Activated gamma-delta T cell treated with anti-CD3 and anti-CD28 coated beads, Interleukin-2, amount 50 U/mL, for 16 hours (primary cell): ENCODE results near the gene CIAPIN1.
"Not testable (repeated sequence)": the region's sequence is repeated elsewhere in the genome, so short reads cannot be mapped to it uniquely, and the experiment has no call there.

Experiments
- DNase-seq: peaks from one replicate; pipeline ENCODE4 v3.0.0-alpha.2; 2020; ENCODE audit warnings: low read depth

CIAPIN1 gene

DNA sequence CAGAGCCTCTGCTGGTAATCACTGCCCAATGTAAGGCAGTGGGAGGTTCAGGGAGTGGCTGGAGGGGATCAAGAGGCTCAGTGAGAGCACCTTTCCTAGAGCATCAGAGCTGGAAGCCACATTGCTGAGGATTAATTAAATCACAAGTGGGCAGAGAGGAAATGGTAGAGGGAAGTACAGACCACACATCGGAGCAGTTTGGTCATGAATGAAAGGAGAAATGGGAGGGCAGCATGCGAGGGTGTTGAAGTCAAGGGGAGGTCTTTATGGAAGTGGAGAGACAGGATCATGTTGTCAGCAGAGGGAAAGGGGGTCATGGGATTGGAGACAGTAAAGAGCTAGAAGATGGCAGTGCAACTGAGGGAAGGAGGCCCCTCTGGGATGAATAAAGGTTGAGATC is 40.3 kb downstream of the CIAPIN1 start:
- no peak for DNase-seq

DNA sequence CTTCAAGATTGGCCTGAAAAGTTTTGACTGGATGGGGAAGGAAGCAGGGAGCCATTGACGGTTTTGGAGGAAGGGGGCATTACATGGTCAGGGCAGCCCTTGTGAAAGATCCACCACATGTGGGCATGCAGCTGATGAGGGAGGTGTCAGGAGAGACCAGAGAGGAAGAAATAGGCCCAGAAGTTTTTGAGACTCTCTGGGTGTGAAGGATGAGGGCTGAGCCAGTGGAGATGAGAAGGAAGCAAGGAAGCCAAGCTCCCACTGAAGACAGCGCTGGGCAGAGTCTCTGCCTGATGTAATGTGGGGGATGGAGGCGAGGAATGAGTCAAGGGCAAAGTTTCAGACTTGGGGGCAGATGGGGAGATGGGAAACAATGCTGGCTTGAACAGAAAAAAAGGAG is 42.1 kb downstream of the CIAPIN1 start:
- no peak for DNase-seq

DNA sequence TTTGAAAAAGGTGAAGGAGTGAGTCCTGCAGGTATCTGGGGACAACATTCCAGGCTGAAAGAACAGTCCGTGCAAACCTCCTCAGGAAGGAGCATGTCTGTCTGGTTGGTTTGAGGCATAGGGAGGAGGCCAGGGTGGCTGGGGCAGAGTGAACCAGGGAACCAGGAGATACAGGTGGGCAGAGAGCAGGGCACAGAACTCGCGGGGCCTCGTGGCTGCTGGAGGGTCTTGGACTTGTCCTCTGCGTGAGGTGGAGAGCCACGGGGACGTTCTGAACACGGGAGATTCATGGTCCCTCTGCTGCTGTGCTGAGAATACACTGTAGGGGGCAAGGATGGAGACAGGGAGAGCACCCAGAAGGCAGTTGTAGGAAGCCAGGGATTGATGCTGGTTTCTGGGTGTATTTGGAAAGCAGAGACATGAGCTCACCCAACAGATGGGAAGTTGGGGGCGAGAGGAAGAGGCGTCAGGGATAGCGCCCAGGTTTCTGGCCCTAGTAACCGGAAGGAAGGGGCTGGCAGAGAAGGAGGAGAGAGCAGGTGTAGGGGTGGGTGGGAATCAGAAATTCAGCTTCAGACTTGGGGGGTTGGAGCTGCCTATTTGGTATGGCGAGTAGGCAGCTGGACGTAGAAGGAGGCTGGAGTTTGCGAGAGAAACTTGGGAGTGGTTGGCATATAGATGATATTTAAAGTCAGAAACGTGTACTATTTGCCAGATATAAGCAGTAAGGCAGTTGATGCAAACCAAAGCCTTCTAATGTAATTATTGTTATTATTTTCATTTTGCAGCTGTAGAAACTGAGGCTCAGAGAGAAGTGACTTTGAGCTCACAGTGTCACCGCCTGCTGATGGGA is 43.0 kb downstream of the CIAPIN1 start, which contains the start of gene CCL17:
Gene CCL17, plus strand, starts transcription at position 803 of the 853 bp plus-strand sequence. CDS start 9,166 bp downstream, outside the sequence.
- no peak for DNase-seq

DNA sequence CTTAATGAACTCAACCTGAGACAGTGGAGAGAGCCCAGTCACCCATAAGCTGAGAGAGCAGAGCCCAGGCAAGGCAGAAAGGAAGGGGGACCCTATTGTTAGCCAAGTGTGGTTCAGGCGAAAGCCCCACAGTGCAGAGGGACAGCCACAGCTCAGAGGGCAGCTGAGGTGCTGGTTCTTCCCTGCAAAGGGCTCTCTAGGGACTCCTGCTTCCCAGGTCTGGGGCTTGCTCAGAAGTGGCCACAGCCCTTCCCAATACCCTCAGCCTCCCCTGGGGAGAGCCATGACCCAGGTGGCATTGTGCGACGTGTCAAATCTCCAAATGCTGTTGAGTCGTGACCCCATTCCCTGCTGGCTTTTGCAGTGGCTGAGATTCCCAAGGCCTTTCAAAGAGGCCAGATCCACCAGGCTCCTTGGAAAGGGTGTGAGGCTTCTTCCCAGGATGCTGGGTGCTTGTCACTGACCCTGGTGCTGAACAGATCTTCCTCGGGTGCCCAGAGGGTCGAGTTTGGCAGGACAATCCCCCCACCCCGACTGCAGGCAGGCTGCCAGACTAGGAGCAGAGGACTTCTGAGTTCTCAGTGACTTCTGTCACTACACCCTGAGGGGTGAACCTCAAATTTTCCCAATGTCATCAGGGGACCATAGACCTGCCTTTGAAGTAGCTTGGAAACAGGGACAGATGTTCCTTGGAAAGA is 45.1 kb downstream of the CIAPIN1 start:
- no peak for DNase-seq

DNA sequence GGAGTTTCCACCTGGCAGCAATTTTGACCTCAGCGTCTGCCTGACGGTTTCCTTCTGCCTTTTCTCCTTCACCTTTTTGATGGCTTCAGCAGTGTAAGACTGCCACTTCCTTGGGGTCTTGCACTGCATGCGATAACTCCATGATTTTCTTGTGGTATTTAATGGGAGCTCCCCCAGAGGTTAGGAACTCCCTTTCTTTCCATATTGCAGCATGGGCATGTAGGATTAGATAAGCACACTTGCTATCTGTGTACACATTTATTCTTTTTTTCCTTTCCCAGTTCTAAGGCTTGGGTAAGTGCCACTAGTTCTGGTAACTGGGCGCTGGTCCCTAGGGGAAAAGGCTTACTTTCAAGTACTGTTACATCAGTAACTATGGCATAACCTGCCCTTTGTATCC is 49.7 kb downstream of the CIAPIN1 start:
- DNase-seq = not testable (repeated sequence)

DNA sequence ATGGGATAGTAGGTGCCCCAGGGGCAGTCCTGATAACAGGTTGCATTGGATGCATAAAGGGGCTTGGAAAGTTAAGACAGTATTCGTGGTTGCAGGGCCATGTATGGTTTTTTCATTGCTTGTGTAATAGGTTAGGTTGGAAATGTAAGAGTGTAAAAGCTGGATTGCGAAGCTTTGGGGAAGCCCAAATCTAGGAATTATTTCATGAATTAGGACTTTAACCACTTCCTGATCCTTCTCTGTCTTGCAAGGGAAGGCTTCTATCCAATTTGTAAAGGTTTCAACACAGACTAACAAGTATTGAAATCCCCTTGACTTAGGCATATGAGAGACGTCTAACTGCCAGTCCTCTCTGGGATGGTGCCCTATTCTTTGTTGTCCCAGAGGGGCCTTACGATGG is 50.4 kb downstream of the CIAPIN1 start:
- DNase-seq = no peak

DNA sequence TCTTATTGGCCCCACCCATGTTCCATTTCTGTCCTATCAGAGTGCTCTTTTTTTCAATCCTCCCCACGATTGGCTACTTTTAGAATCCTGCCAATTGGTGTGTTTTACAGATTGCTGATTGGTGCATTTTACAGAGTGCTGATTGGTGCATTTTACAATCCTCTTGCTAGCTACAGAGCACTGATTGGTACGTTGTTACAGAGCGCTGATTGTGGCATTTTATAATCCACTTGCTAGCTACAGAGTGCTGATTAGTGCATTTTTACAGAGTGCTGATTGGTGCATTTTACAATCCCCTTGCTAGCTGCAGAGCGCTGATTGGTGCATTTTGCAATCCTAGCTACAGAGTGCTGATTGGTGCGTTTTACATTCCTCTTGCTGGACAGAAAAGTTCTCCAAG is 52.2 kb downstream of the CIAPIN1 start:
- DNase-seq = no peak

DNA sequence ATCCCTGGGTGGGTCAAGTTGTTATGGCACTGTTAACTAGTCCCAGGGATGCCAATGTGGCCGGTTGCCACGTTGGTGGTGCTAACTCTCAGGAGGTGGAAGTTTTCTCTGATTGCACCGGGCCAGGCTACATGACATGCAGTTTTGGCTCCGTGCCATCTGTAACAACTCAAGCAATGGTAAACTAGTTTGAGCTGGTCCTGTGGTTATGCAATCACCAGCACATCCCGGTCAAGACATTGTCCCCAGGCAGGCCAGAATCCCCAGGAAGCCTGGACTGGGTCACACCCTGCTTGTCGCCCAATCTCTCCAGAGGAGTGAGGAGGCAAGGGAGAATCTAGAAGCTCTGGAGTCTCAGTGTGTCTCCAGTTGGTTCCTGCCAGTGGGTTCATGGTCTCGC is 52.7 kb downstream of the CIAPIN1 start:
- no peak for DNase-seq

DNA sequence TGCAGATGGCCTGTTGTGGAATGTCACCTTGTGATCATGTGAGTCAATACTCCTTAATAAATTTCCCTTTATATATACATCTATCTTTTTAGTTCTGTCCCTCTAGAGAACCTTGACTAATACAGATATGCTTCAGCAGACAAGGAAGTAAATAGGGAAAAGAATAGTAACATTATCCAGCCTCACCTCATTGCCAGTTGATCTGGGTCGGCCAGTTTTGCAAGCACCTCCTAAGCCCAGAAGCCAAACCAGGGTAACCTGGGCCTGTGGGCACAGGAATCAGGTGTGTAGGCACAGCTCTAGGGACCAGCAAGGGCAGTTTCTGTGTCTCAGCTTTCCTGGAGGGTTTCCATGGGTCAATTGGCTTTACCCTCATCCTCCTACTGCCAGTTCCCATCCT is 54.5 kb downstream of the CIAPIN1 start:
- no peak for DNase-seq

DNA sequence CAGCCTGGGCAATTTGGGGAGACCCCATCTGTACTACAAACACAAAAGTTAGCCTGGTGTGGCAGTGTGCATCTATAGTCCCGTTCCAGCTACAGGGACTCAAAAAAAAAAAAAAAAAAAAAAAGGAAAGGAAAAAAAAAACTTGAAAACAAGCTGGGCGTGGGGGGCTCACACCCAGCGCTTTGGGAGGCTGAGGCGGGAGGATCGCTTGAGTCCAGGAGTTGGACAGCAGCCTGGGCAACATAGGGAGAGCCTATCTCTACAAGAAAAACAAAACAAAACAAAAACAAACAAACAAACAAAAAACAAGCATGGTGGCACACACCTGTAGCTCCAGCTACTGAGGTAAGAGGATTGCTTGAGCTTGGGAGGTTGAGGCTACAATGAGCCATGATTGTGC is 55.5 kb downstream of the CIAPIN1 start:
- no peak for DNase-seq

DNA sequence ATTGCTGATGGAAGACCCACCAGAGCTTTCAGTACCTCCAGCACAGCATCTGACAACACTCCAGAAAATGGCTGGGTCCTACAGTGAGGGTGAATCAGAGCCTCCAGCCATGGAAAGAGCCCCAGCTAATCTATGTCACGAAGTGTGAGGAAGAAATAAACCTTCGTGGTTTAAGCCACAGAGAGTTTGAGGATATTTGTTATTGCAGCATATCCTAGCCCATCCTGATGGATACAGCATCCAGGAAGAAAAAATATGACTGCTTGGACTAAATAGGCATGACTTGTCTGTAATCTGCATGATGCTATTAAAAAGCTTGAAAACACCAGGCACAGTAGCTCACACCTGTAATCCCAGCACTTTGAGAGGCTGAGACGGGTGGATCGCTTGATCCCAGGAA is 55.9 kb downstream of the CIAPIN1 start:
- DNase-seq = no peak

DNA sequence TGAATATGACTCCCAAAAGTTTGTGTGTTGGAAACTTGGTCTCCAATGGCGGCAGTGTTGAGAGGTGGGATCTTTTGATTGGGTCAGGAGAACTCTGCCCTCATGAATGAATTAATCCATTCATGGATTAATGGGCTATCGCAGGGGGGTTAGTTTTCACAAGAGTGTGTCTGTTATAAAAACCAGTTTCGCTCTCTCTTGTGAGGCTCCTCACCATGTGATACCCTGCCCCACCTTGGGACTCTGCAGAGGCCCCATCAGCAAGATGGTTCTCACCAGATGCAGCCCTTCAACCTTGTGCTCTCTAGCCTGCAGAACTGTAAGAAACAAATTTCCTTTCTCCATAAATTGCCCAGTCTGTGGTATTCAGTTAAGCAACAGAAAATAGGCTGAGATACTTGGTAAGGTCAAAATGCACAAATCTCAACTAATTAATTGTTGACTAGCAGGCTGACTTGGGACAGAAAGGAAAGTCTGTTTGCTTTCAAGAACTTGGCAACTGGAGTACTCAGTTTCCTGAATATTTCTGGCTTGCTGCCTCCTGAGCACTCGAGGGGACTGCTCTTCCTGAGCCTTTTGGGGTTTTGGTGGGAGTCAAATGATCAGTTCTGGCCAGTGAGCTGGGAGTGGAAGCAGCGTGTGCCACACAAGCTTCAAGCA is 56.4 kb downstream of the CIAPIN1 start:
- no peak for DNase-seq

DNA sequence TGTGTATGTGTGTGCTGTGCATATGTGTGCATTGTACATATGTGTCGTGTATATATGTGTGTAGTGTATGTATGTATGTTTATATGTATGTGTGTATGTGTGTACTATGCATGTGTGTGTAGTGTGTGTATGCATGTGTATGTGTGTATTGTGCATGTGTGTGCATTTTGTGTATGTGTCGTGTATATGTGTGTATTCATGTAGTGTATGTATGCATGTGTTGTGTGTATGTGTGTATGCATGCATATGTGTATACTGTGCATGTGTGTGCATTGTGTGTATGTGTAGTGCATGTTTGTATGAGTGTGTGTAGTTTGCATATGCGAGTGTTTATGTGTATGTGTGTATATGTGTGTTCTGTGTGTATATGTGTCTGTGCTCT is 58.1 kb downstream of the CIAPIN1 start:
- DNase-seq = no peak

DNA sequence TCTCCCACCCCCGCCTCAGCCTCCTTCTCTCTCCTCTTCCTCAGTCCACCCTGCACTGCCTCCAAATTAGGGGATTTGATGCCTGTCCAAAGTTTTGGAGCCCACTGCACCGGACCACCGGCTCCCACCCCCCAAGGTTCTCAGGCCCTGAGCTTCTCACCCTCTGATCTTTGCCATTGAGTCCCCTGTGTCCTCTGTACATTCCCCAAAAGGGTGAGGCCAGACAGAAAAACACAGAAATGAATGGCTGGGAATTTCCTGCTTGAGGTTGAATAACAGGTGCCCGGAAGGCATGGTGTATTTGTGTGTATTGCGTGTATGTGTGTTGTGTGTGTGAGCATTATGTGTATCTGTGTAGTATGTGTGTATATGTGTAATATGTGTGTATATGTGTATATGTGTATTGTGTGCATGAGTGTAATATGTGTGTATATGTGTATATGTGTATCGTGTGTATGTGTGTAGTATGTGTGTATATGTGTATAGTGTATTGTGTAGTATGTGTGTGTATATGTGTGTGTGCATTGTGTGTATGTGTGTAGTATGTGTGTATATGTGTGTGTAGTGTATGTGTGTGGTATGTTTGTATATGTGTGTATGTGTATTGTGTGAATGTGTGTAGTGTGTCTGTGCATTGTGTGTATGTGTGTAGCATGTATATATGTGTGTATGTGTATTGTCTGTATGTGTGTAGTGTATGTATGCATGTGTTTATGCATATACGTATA is 58.7 kb downstream of the CIAPIN1 start:
- no peak for DNase-seq

DNA sequence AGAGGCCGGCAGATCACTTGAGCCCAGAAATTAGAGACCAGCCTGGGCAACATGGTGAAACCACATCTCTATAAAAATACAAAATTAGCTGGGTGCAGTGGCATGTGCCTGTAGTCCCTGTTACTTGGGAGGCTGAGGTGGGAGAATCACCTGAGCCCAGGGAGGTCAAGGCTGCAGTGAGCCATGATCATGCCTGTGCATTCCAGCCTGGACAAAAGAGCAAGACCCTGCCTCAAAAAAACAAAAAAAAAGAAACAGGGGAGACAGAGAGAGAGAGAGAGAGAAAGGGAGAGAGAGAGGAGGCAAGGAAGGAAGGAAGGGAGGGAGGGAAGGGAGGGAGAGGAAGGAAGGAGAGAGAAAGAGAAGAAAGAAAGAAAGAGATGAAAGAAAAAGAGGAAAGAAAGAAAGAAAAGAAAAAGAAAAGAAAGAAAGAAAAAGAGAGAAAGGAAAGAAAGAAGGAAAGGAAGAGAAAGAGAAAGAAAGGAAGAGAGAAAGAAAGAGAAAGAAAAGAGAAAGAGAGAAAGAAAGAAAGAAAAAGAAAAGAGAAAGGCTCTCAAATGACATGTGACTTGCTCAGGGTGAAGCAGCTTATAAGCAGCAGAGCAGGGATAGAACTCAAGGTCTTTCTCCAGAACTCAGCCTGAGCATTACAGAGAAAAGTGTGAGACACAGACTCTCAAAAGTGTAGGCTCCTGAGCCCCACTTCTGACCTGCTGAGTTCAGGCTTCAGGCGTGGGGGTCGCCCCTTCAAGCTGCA is 59.4 kb downstream of the CIAPIN1 start:
- no peak for DNase-seq

DNA sequence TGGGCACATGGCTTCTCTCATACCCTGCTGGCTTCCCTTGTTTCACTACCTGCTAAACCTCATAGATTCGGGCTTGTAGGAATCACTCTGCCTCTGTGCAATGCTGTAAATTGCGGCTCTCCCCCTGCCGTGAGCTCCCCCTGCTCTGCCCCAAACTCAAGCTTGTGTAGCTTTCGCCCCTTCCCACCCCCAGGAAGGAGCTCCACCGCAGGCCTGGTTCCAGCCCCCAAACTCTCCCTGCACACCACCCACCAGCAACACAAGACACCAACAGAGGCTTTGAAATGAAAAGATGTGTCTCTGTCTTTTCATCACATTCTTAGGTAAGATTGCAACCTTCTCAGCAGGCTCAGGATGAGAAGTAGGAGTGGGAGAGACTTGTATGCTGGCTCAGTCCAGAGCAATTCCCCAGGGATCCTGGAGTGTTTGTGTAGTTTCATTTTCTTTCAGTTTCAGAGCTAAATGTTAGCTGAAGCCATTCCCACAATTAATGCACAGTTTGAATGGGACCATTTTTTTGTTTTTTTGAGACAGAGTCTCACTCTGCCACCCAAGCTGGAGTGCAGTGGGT is 60.7 kb downstream of the CIAPIN1 start:
- no peak for DNase-seq

DNA sequence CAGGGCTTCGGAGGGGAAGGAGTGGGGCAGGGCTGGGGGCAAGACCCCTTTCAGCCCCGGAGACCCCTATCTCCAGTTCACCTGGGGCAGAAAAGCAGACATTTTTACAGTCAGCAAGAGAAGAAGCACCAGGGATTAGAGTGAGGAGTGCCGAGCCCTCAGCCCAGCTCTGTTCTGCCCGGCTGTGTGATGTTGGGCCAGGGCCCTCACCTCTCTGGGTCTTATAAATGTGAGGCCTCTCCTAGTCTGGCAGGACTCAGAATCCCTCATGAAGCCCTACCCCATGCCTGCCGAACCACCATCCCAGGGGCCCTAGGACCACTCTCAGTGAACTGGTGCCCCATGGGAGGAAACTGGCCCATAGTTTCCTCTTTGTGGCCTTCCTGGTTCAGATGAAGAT is 62.1 kb downstream of the CIAPIN1 start:
- DNase-seq = no peak

DNA sequence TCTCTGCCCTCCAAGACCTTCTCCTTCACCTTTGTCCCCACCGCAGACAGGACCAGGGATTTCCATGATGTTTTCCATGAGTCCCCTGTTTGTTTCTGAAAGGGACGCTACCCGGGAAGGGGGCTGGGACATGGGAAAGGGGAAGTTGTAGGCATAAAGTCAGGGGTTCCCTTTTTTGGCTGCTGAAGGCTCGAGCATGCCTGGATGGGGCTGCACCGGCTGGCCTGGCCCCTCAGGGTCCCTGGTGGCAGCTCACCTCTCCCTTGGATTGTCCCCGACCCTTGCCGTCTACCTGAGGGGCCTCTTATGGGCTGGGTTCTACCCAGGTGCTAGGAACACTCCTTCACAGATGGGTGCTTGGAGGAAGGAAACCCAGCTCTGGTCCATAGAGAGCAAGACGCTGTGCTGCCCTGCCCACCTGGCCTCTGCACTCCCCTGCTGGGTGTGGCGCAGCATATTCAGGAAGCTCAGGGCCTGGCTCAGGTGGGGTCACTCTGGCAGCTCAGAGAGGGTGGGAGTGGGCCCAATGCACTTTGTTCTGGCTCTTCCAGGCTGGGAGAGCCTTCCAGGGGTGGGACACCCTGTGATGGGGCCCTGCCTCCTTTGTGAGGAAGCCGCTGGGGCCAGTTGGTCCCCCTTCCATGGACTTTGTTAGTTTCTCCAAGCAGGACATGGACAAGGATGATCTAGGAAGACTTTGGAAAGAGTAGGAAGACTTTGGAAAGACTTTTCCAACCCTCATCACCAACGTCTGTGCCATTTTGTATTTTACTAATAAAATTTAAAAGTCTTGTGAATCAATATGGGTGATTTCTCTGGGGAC is 62.7 kb downstream of the CIAPIN1 start:
- DNase-seq = no peak

DNA sequence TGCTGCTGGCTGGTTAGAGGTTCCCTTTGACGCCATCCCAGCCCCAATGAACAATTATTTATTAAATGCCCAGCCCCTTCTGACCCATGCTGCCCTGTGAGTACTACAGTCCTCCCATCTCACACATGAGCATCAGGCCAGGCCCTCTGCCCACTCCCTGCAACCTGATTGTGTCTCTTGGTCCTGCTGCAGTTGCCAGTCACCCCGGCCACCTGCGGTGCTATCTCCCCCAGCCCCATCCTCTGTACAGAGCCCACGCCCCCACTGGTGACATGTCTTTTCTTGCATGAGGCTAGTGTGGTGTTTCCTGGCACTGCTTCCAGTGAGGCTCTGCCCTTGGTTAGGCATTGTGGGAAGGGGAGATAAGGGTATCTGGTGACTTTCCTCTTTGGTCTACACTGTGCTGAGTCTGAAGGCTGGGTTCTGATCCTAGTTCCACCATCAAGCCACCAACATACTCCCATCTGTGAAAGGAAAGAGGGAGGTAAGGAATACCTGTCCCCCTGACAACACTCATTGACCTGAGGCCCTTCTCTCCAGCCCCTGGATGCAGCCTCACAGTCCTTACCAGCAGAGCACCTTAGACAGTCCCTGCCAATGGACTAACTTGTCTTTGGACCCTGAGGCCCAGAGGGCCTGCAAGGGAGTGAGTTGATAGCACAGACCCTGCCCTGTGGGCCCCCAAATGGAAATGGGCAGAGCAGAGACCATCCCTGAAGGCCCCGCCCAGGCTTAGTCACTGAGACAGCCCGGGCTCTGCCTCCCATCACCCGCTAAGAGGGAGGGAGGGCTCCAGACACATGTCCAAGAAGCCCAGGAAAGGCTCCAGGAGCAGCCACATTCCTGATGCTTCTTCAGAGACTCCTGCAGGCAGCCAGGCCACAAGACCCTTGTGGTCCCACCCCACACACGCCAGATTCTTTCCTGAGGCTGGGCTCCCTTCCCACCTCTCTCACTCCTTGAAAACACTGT is 63.6 kb downstream of the CIAPIN1 start:
- DNase-seq = no peak
